K562 (cell line): Measurements from ENCODE around the gene SDR9C7. TPM values are rescaled to one million over a fixed set of nuclear protein-coding genes. Genes with fewer than 3 reads are reported as not detected.

Experiments used
- ATF3 ChIP-seq, 2 experiments: fragments of 450-650 bp in 1 of 2; sonication (generic) in 1 of 2; formaldehyde crosslinking in 1 of 2; IDR thresholded peaks in 1 of 2; conservative IDR thresholded peaks in 1 of 2; 2 replicates each; pipeline versions ENCODE4 v1.6.1 to v1.8.1; 2016 to 2023; ENCODE audit warnings: mild to moderate bottlenecking in 2 of 2, moderate library complexity in 2 of 2, inconsistent platforms in 1 of 2, missing genetic modification reagents in 1 of 2
- BACH1 ChIP-seq: fragments of 200-800 bp; sonication (Bioruptor generic); IDR thresholded peaks from 2 replicates; pipeline ENCODE4 v1.6.1; 2016; ENCODE audit warnings: missing genetic modification characterization, missing compliant biosample characterization
- C11orf30 ChIP-seq: fragments of 450-650 bp; IDR thresholded peaks from 2 replicates; pipeline ENCODE4 v1.6.1; 2016; ENCODE audit warnings: low read depth, mild to moderate bottlenecking
- DLX4 ChIP-seq: fragments of 250-450 bp; sonication (Bioruptor Pico); IDR thresholded peaks from 2 replicates; pipeline ENCODE4 v1.6.1; 2021; ENCODE audit warnings: mild to moderate bottlenecking
- DPF2 ChIP-seq: fragments of 450-650 bp; IDR thresholded peaks from 2 replicates; pipeline ENCODE4 v1.6.1; 2016
- EWSR1 ChIP-seq: fragments of 450-650 bp; IDR thresholded peaks from 2 replicates; pipeline ENCODE4 v1.6.1; 2018; ENCODE audit warnings: borderline replicate concordance, mild to moderate bottlenecking, low read depth, moderate library complexity; ENCODE audit not compliant: partially characterized antibody
- FOSL1 ChIP-seq: fragments of 200-800 bp; sonication (Bioruptor generic); conservative IDR thresholded peaks from 2 replicates; pipeline ENCODE4 v1.6.1; 2016; ENCODE audit warnings: missing genetic modification characterization, missing compliant biosample characterization
- HEY1 ChIP-seq: fragments of 250-450 bp; sonication (Bioruptor Pico); IDR thresholded peaks from 2 replicates; pipeline ENCODE4 v1.5.0; 2020; ENCODE audit warnings: mild to moderate bottlenecking, moderate library complexity, borderline replicate concordance
- L3MBTL2 ChIP-seq: fragments of 450-650 bp; IDR thresholded peaks from 2 replicates; pipeline ENCODE4 v1.6.1; 2016; ENCODE audit warnings: mild to moderate bottlenecking, moderate library complexity
- NELFE ChIP-seq: IDR thresholded peaks from 2 replicates; pipeline ENCODE4 v1.6.1; 2011; ENCODE audit warnings: mild to moderate bottlenecking; ENCODE audit not compliant: insufficient read depth, insufficient read length
- RREB1 ChIP-seq: fragments of 250-450 bp; sonication (Bioruptor Pico); IDR thresholded peaks from 2 replicates; pipeline ENCODE4 v1.4.0; 2020
- THAP12 ChIP-seq: fragments of 250-450 bp; sonication (Bioruptor Pico); IDR thresholded peaks from 2 replicates; pipeline ENCODE4 v1.9.0; 2021; ENCODE audit warnings: mild to moderate bottlenecking, inconsistent platforms
- ZBTB34 ChIP-seq: fragments of 250-450 bp; sonication (Bioruptor Pico); IDR thresholded peaks from 2 replicates; pipeline ENCODE4 v1.8.0; 2021; ENCODE audit warnings: mild to moderate bottlenecking, moderate library complexity
- ZNF143 ChIP-seq: sonication (generic); formaldehyde crosslinking; IDR thresholded peaks from 2 replicates; pipeline ENCODE4 v1.9.0; 2022; ENCODE audit warnings: mild to moderate bottlenecking, missing genetic modification reagents
- ZNF3 ChIP-seq: fragments of 250-450 bp; sonication (Bioruptor Pico); IDR thresholded peaks from 2 replicates; pipeline ENCODE4 v1.5.0; 2021; ENCODE audit warnings: mild to moderate bottlenecking, moderate library complexity
- ZNF431 ChIP-seq: sonication (generic); formaldehyde crosslinking; IDR thresholded peaks from 2 replicates; pipeline ENCODE4 v1.8.0; 2022; ENCODE audit warnings: mild to moderate bottlenecking, missing genetic modification reagents
- polyA plus RNA-seq, 8 experiments: library from polyadenylated mRNA; depleted of rRNA in 4 of 8; stranded (reverse) in 5 of 8; unstranded in 3 of 8; fragments of >200 nt; fragmentation: Nextera tagmentation in 2 of 8; fragmentation: Illumina TruSeq in 1 of 8; extraction: Ambion mirVana in 2 of 8; extraction: Trizol in 1 of 8; gene quantifications; 2 replicates each; pipeline versions ENCODE4 v1.2.1 to v1.2.3, GENCODE V29; 2011 to 2014; ENCODE audit warnings: inconsistent platforms in 1 of 8, missing spikeins in 1 of 8
- total RNA-seq, 7 experiments: library from RNA; depleted of rRNA in 6 of 7; stranded (reverse); fragments of >200 nt in 6 of 7; fragmentation: Illumina TruSeq in 2 of 7; extraction: Trizol in 2 of 7; gene quantifications; 2 replicates each; pipeline versions ENCODE4 v1.2.1 to v1.2.3, GENCODE V29; 2011 to 2021; ENCODE audit warnings: low replicate concordance in 1 of 7

SDR9C7 gene
- total and polyA plus RNA-seq, 9 of the 15 experiments (the other 6 are each of a cell fraction or from before 2014, with no cell fraction given) = 0.04 to 0.59 (median 0.06) TPM; not detected in 6

GRCh38 chr12:56941299-56942017 lies 7.2 kb upstream of the SDR9C7 start (continued):
- TF ChIP-seq RREB1 (CRISPR knock-in tag) = no peak
- TF ChIP-seq FOSL1 (tag) = peak; percentile 36; the same call in 1 of the 2 replicates
- 0 out of 2 replicates have a peak, but pooled peaks have one; percentile 36 for TF ChIP-seq L3MBTL2
- TF ChIP-seq ZBTB34 (CRISPR knock-in tag) = no peak
- TF ChIP-seq ZNF3 (CRISPR knock-in tag) = no peak
- no peak for TF ChIP-seq ZNF431
- TF ChIP-seq NELFE = no peak
- peak; percentile 83 for TF ChIP-seq BACH1 (tag)
- TF ChIP-seq C11orf30 = peak; percentile 86
- no peak for TF ChIP-seq DLX4 (CRISPR knock-in tag)
- TF ChIP-seq EWSR1 = no peak
- TF ChIP-seq HEY1 (CRISPR knock-in tag) = no peak
- TF ChIP-seq ATF3 (IDR thresholded peaks at IDR 0.05) = peak; percentile 54
- TF ChIP-seq ATF3 (CRISPR knock-in tag; conservative IDR thresholded peaks at IDR 0.05) = no peak
- peak; percentile 45; the same call in 1 of the 2 replicates for TF ChIP-seq DPF2
- no peak for TF ChIP-seq ZNF143 (CRISPR knock-in tag)
- TF ChIP-seq THAP12 (CRISPR knock-in tag) = no peak
